ENCODE measurements around the gene MYEOV.

The MYEOV gene

GRCh38 chr11:69295079-69295994 lies 1.4 kb downstream of the MYEOV start:
- no peak overlapping the region for H3K4me3 ChIP-seq (ENCODE audit: low read length)
- no peak overlapping the region for H2AFZ ChIP-seq (ENCODE audit: low read depth, low read length)
- H3K27me3 ChIP-seq (ENCODE audit: insufficient read depth, low read length): no peaks in the 10 kb centered on the region
- peaks cover 15% of the 10 kb centered on the region for H3K4me1 ChIP-seq (ENCODE audit: insufficient read depth, low read length)
- no peaks in the 10 kb centered on the region for H3K9me3 ChIP-seq (ENCODE audit: low read length)
- no peaks in the 10 kb centered on the region for H3K36me3 ChIP-seq (ENCODE audit: insufficient read depth, low read length)

- Histone ChIP-seq H3K27me3 (ENCODE audit: insufficient read depth, low read length) (no peaks in the 10 kb centered on the region), H3K4me3 (ENCODE audit: low read length) (no peak overlapping the region), H2AFZ (ENCODE audit: low read depth, low read length) (no peak overlapping the region), H3K36me3 (ENCODE audit: insufficient read depth, low read length) (no peaks in the 10 kb centered on the region), H3K9me3 (ENCODE audit: low read length) (no peaks in the 10 kb centered on the region), H3K4me1 (ENCODE audit: insufficient read depth, low read length) (peaks cover 15% of the 10 kb centered on the region)
These were observed 2.3 kb downstream of the MYEOV start for GRCh38 chr11:69295995-69296889.

GRCh38 chr11:69296890-69297786 lies 3.2 kb downstream of the MYEOV start:
- H2AFZ ChIP-seq (ENCODE audit: low read depth, low read length): no peak overlapping the region
- peaks cover 15% of the 10 kb centered on the region for H3K4me1 ChIP-seq (ENCODE audit: insufficient read depth, low read length)
- H3K36me3 ChIP-seq (ENCODE audit: insufficient read depth, low read length): no peaks in the 10 kb centered on the region
- H3K27me3 ChIP-seq (ENCODE audit: insufficient read depth, low read length): no peaks in the 10 kb centered on the region
- H3K4me3 ChIP-seq (ENCODE audit: low read length): no peak overlapping the region
- no peaks in the 10 kb centered on the region for H3K9me3 ChIP-seq (ENCODE audit: low read length)

- no peaks in the 10 kb centered on the region for H3K9me3 ChIP-seq (ENCODE audit: low read length)
- peaks cover 15% of the 10 kb centered on the region for H3K4me1 ChIP-seq (ENCODE audit: insufficient read depth, low read length)
- no peaks in the 10 kb centered on the region for H3K27me3 ChIP-seq (ENCODE audit: insufficient read depth, low read length)
- no peak overlapping the region for H2AFZ ChIP-seq (ENCODE audit: low read depth, low read length)
- no peaks in the 10 kb centered on the region for H3K36me3 ChIP-seq (ENCODE audit: insufficient read depth, low read length)
- no peak overlapping the region for H3K4me3 ChIP-seq (ENCODE audit: low read length)
These were observed 3.9 kb downstream of the MYEOV start for GRCh38 chr11:69297787-69298266.

GRCh38 chr11:69298267-69299022 lies 4.5 kb downstream of the MYEOV start:
- no peak overlapping the region for H3K4me3 ChIP-seq (ENCODE audit: low read length)
- H3K4me1 ChIP-seq (ENCODE audit: insufficient read depth, low read length): peaks cover 15% of the 10 kb centered on the region
- H3K36me3 ChIP-seq (ENCODE audit: insufficient read depth, low read length): no peaks in the 10 kb centered on the region

GRCh38 chr11:69299023-69299461 lies 5.1 kb downstream of the MYEOV start:
- Histone ChIP-seq H2AFZ (ENCODE audit: low read depth, low read length) (no peak overlapping the region), H3K27me3 (ENCODE audit: insufficient read depth, low read length) (no peaks in the 10 kb centered on the region), H3K9me3 (ENCODE audit: low read length) (no peaks in the 10 kb centered on the region), H3K4me1 (ENCODE audit: insufficient read depth, low read length) (peaks cover 15% of the 10 kb centered on the region), H3K36me3 (ENCODE audit: insufficient read depth, low read length) (no peaks in the 10 kb centered on the region), H3K4me3 (ENCODE audit: low read length) (no peak overlapping the region)

More at GRCh38 chr11:69298267-69299022, 4.5 kb downstream of the MYEOV start:
- Histone ChIP-seq H3K9me3 (ENCODE audit: low read length) (no peaks in the 10 kb centered on the region), H3K27me3 (ENCODE audit: insufficient read depth, low read length) (no peaks in the 10 kb centered on the region), H2AFZ (ENCODE audit: low read depth, low read length) (no peak overlapping the region)

GRCh38 chr11:69299572-69299971 lies 5.6 kb downstream of the MYEOV start:
- H3K27me3 ChIP-seq (ENCODE audit: insufficient read depth, low read length): no peaks in the 10 kb centered on the region
- no peak overlapping the region for H3K4me3 ChIP-seq (ENCODE audit: low read length)
- peaks cover 15% of the 10 kb centered on the region for H3K4me1 ChIP-seq (ENCODE audit: insufficient read depth, low read length)
- no peaks in the 10 kb centered on the region for H3K36me3 ChIP-seq (ENCODE audit: insufficient read depth, low read length)
- no peak overlapping the region for H2AFZ ChIP-seq (ENCODE audit: low read depth, low read length)
- H3K9me3 ChIP-seq (ENCODE audit: low read length): no peaks in the 10 kb centered on the region

- Histone ChIP-seq H3K4me1 (ENCODE audit: insufficient read depth, low read length) (peaks cover 15% of the 10 kb centered on the region), H3K4me3 (ENCODE audit: low read length) (no peak overlapping the region), H3K9me3 (ENCODE audit: low read length) (no peaks in the 10 kb centered on the region), H2AFZ (ENCODE audit: low read depth, low read length) (no peak overlapping the region), H3K27me3 (ENCODE audit: insufficient read depth, low read length) (no peaks in the 10 kb centered on the region), H3K36me3 (ENCODE audit: insufficient read depth, low read length) (no peaks in the 10 kb centered on the region)
These were observed 6.4 kb downstream of the MYEOV start for GRCh38 chr11:69300120-69301060.

GRCh38 chr11:69301081-69301454 lies 7.1 kb downstream of the MYEOV start:
- Histone ChIP-seq H3K9me3 (ENCODE audit: low read length) (no peaks in the 10 kb centered on the region), H3K4me3 (ENCODE audit: low read length) (no peak overlapping the region), H3K27me3 (ENCODE audit: insufficient read depth, low read length) (no peaks in the 10 kb centered on the region), H3K4me1 (ENCODE audit: insufficient read depth, low read length) (peaks cover 15% of the 10 kb centered on the region), H2AFZ (ENCODE audit: low read depth, low read length) (no peak overlapping the region), H3K36me3 (ENCODE audit: insufficient read depth, low read length) (no peaks in the 10 kb centered on the region)

- peaks cover 15% of the 10 kb centered on the region for H3K4me1 ChIP-seq (ENCODE audit: insufficient read depth, low read length)
- no peaks in the 10 kb centered on the region for H3K9me3 ChIP-seq (ENCODE audit: low read length)
- H3K27me3 ChIP-seq (ENCODE audit: insufficient read depth, low read length): no peaks in the 10 kb centered on the region
- no peak overlapping the region for H3K4me3 ChIP-seq (ENCODE audit: low read length)
- H2AFZ ChIP-seq (ENCODE audit: low read depth, low read length): no peak overlapping the region
- no peaks in the 10 kb centered on the region for H3K36me3 ChIP-seq (ENCODE audit: insufficient read depth, low read length)
These were observed 7.8 kb downstream of the MYEOV start for GRCh38 chr11:69301455-69302401.

Measured in neuron (in vitro differentiated cells).